ENCODE results near the gene UCKL1.
"Not testable (repeated sequence)": the region's sequence is repeated elsewhere in the genome, so short reads cannot be mapped to it uniquely, and the experiment has no call there.

UCKL1 gene

DNA sequence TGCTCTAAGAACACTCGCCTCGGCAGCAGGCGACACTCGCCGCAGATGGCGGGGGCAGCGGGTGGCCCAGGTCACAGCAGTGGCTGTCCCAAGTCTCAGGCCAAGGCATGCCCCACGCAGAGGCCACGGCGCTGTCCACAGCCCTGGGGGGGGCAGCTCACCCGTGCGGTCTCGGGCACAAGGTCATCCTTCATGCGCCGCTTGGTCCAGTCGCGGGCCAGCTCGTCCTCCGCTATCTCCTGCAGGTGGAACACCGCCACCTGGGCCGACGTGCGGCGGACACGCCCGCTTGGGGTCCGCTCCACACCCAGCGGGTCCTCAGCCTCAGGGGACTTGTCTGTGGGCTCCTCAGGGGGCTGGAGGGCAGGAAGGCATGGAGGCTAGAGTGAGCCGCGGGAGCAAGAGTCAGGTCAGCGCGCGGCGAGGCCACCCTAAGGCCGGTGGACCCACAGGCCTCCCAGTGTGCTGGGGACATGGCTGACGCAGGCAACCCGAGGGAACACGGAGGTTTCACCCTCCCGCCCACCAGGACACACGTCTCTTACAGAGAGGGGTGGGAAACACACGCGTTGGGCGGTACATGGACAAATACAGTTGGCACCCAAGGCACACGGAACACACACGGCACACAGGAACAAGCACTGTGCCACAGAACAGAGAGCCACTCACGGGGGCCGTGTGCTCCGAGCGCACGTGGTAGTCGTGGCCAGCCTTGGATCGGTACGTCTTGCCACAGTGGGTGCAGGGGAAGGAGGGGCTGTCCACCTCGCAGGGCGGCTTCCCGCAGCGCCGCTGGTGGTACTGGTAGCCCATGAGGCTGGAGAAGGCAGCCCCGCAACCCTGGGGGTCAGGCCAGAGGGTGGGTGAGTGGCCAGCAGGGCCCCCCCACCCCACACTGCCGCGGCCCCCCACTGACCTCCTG is 6.5 kb upstream of the UCKL1 start:
- no peak overlapping the region for H3K4me3 ChIP-seq (ENCODE audit: low read length)
- no peak overlapping the region for H3K4me2 ChIP-seq (ENCODE audit: low read length)
- H3K36me3 ChIP-seq (ENCODE audit: insufficient read depth, low read length), result peaks cover 47% of the 10 kb centered on the region
- no peaks in the 10 kb centered on the region for H3K9me3 ChIP-seq (replicated peaks; ENCODE audit: low read length)
- H3K4me1 ChIP-seq (ENCODE audit: control insufficient read depth, insufficient read depth, low read length), result peaks cover 6% of the 10 kb centered on the region
- no peaks in the 10 kb centered on the region for H3K27me3 ChIP-seq (ENCODE audit: control insufficient read depth, insufficient read depth, low read length)
- H3K9ac ChIP-seq (ENCODE audit: low read depth, low read length), result no peak overlapping the region

DNA sequence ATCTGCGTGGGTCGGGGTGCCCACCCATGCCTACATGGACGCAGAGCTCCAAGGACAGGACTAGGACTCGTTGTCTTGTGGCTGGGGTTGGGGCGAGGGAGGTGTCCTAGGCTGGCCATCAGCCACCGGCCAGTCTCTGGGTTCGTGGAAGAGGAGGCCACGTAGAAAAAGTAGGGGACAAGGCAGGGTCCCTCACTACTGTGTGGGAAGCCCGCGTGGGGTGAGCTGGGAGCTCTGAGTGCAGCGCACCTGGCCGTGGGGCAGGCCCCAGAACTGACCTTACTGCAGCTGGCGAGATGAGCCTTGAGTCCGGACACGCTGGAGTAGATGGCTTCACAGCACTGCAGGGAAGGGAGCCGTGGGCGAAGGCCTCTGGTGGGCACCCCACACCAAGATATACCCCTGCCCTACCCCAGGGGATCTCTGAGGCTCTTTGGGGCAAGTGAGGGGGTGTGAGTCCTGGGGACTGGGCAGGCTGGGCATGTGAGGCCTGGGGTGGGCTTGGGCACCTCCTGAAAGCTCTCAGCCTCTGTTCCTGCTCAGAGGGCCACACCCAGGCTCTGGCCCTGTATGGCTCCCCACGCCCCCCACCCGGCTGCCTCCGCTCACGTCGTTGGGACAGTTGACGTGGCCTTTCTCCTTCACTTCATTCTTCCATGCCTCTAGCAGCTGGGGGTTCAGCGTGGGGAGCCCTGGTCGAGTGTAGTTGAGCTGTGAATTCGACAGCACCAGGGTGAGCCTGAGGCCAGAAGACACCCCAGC is 5.6 kb upstream of the UCKL1 start:
- H3K9me3 ChIP-seq (replicated peaks; ENCODE audit: low read length), result no peaks in the 10 kb centered on the region
- no peak overlapping the region for H3K9ac ChIP-seq (ENCODE audit: low read depth, low read length)
- no peak overlapping the region for H3K4me3 ChIP-seq (ENCODE audit: low read length)
- peaks cover 14% of the 10 kb centered on the region for H3K4me1 ChIP-seq (ENCODE audit: control insufficient read depth, insufficient read depth, low read length)
- no peaks in the 10 kb centered on the region for H3K27me3 ChIP-seq (ENCODE audit: control insufficient read depth, insufficient read depth, low read length)
- H3K4me2 ChIP-seq (ENCODE audit: low read length), result no peak overlapping the region
- H3K36me3 ChIP-seq (ENCODE audit: insufficient read depth, low read length), result peaks cover 41% of the 10 kb centered on the region

DNA sequence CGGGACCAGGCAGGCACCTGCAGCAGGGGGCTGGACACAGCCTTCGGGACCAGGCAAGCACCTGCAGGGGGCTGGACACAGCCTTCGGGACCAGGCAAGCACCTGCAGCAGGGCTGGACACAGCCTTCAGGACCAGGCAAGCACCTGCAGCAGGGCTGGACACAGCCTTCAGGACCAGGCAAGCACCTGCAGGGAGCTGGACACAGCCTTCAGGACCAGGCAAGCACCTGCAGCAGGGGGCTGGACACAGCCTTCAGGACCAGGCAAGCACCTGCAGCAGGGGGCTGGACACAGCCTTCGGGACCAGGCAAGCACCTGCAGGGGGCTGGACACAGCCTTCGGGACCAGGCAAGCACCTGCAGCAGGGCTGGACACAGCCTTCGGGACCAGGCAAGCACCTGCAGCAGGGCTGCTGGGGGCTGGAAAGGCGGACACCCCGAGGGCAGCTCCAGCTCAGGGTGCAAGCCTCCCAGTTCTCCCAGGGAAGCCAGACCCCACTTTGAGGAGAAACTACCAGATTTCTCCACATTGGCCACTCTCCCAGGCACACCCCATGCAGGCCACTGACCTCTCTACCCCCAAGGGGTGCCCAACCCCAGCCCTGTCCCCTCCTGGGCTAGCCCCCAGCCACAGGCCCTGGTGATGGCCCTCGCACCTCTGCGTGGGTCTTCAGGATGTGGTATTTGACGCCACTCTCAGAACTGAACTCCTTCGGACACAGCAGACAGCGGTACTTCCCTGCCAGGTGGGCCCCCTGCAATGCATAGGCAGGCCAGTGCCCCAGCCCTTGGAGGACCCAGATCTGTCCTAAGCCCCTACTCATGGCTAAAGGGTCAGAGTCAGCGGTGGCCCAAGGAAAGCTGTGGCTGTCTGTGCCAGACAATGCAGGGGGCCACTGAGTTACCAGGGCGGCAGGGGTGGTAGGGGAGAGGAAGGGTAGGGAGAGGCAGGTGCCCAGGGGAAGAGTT is 4.7 kb upstream of the UCKL1 start:
- H3K9ac ChIP-seq (ENCODE audit: low read depth, low read length); H3K9me3 ChIP-seq (replicated peaks; ENCODE audit: low read length); H3K4me2 ChIP-seq (ENCODE audit: low read length); H3K27me3 ChIP-seq (ENCODE audit: control insufficient read depth, insufficient read depth, low read length); H3K4me3 ChIP-seq (ENCODE audit: low read length): not testable (repeated sequence)
- peaks cover 17% of the 10 kb centered on the region for H3K4me1 ChIP-seq (ENCODE audit: control insufficient read depth, insufficient read depth, low read length)
- H3K36me3 ChIP-seq (ENCODE audit: insufficient read depth, low read length), result peaks cover 31% of the 10 kb centered on the region

DNA sequence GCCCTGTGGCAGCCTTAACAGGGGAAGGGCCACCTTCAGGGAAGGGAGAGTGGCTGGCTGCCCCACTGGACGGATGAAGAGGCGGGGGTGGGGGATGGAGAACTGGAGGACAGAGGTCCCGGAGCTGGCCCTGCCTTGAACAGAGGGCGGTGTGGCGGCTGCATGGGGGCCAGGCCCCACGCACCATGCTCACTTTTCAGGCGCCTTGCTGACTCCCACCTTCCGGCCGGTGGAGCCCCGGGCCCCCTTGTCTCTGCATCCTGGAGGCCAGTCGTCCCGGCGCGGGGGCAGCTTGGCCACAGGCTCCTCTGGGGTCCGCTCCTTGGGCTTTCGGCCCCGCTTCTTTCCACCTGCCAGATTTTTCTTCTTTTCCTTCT is 3.5 kb upstream of the UCKL1 start:
- H3K9me3 ChIP-seq (replicated peaks; ENCODE audit: low read length), result no peaks in the 10 kb centered on the region
- H3K27me3 ChIP-seq (ENCODE audit: control insufficient read depth, insufficient read depth, low read length), result no peaks in the 10 kb centered on the region
- H3K9ac ChIP-seq (ENCODE audit: low read depth, low read length), result no peak overlapping the region
- H3K4me2 ChIP-seq (ENCODE audit: low read length), result no peak overlapping the region
- H3K4me1 ChIP-seq (ENCODE audit: control insufficient read depth, insufficient read depth, low read length), result peaks cover 21% of the 10 kb centered on the region
- peaks cover 31% of the 10 kb centered on the region for H3K36me3 ChIP-seq (ENCODE audit: insufficient read depth, low read length)
- no peak overlapping the region for H3K4me3 ChIP-seq (ENCODE audit: low read length)

DNA sequence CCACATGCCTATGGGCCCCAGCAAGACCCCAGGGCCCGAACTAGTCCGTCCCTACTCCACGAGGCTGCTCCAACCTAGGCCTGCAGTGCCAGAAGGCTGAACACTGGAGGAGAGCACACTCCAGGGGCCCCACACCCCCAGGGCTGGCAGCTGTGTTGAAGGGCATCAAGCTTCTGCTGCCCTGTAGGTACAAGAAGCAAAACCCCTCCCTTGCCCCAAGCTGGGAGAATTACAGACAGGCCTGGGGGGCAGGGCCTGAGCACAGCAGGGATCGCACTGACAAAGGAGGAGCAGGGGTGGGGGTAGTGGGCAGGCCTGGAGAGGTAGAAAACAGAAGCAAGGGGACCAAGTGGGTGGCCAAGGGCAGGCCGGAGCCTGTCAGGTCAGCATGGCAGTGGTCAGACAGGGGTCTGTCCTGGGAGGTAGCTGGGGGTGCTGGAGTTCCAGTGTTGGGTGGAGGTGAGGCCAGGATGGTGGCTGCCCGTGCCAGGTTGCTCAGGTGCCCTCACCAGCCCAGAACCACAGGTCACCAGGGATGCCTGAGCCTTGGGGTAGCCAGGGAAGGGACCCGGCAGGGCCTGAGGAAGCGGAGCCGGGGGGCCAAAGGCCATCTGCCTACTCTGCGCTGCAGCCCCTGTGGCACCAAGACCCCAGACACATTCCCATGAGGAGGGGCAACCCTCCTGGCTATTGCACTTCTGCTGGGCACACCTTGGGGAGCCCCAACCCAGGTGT is 2.9 kb upstream of the UCKL1 start:
- no peak overlapping the region for H3K9ac ChIP-seq (ENCODE audit: low read depth, low read length)
- peaks cover 26% of the 10 kb centered on the region for H3K4me1 ChIP-seq (ENCODE audit: control insufficient read depth, insufficient read depth, low read length)
- no peak overlapping the region for H3K4me2 ChIP-seq (ENCODE audit: low read length)
- H3K9me3 ChIP-seq (replicated peaks; ENCODE audit: low read length), result no peaks in the 10 kb centered on the region
- no peaks in the 10 kb centered on the region for H3K27me3 ChIP-seq (ENCODE audit: control insufficient read depth, insufficient read depth, low read length)
- H3K4me3 ChIP-seq (ENCODE audit: low read length), result no peak overlapping the region
- peaks cover 30% of the 10 kb centered on the region for H3K36me3 ChIP-seq (ENCODE audit: insufficient read depth, low read length)

DNA sequence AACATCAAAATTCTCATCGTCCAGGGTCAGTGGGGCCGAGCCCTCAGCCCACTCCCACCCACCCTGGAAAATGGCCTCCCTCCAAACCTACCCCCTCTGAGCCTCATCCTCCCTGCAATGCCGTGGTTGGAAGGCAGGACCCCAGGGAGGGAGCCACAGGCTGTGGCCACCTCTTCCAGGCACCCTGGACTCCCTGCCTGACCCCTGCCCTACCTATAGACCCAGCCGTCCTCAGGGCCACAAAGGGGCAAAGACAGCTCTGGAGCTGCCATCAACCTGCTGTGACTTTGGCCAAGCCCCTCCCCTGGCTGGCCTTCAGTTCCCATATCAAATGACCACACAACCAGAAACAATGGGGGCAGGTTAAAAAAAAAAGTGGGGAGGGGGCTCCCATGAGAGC is 2.3 kb upstream of the UCKL1 start:
- Histone ChIP-seq H3K9me3 (replicated peaks; ENCODE audit: low read length) (no peaks in the 10 kb centered on the region), H3K4me1 (ENCODE audit: control insufficient read depth, insufficient read depth, low read length) (peaks cover 33% of the 10 kb centered on the region), H3K36me3 (ENCODE audit: insufficient read depth, low read length) (peaks cover 23% of the 10 kb centered on the region), H3K4me3 (ENCODE audit: low read length) (no peak overlapping the region), H3K9ac (ENCODE audit: low read depth, low read length) (no peak overlapping the region), H3K27me3 (ENCODE audit: control insufficient read depth, insufficient read depth, low read length) (no peaks in the 10 kb centered on the region), H3K4me2 (ENCODE audit: low read length) (no peak overlapping the region)

DNA sequence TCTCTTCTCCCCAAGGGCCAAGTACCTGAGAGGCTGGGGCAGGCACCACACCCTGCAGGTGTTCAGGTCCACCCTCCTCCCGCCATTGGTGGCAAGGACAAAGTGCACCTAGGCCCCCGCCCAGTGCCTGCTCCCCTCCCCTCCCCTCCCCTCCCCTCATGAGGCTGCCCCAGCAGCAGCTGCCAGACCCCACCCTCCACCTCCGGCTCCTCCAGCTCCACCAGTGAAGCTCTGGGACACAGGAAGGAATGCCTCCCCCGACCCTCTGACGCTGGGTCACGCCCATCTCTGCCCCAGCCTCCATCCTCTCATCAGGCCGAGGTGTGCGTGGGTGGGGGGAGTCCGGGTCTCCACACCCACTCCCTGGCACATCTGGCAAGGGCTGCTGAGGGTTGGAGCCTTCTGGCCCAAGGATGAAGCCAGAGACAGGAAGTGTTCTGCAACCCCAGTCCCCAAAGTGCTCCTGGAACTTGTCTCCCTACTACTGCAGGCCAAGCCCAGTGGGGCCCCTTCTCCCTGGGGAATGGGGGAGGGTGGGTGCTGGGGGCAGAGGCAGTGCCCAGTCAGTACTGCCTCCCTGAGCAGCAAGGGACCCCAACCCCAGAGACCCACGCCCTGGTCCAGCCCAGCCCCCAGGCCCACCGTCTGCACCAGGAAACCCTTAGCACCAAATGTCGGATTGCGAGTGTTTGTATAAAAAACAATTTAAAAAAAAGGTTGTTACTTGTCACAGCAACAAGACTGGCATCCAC is 1.6 kb upstream of the UCKL1 start:
- Histone ChIP-seq H3K4me1 (ENCODE audit: control insufficient read depth, insufficient read depth, low read length) (peaks cover 33% of the 10 kb centered on the region), H3K4me2 (ENCODE audit: low read length) (peak overlapping the region; percentile 77), H3K36me3 (ENCODE audit: insufficient read depth, low read length) (peaks cover 18% of the 10 kb centered on the region), H3K4me3 (ENCODE audit: low read length) (peak overlapping the region; percentile 71), H3K27me3 (ENCODE audit: control insufficient read depth, insufficient read depth, low read length) (no peaks in the 10 kb centered on the region), H3K9me3 (replicated peaks; ENCODE audit: low read length) (no peaks in the 10 kb centered on the region), H3K9ac (ENCODE audit: low read depth, low read length) (peak overlapping the region; percentile 54)

DNA sequence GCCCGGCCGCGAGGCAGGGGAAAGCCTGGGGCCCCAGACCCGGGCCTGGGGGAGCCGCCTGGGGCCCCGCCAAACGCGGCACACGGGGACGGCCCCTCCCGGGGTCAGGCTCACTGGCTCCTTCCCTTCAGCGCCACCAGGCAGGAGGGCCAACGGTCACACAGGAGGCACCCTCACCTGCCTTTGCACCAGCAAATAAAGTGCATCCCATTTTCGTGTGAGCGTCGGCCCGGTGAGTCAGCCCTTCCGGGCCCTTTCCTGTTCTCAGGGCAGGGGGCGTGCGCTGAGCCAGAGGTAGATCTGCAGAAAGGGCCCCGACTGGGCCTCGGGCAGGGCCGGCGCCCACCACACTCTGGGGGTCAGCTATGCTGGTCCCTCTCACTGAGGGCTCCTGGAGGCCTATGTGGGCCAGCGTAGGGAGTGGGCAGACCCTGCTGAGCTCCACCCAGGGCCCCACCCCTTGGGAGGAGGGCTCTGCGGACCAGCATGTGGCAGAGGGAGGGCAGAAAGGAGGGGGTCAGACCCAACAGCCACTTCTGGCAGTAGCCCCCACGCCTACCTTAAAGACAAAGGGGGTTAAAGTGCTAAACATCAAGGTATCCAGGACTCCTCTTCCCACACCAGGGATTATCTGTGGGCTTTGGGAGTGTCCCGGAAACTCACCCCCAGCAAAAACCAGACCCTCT is 931 bp upstream of the UCKL1 start:
- no peaks in the 10 kb centered on the region for H3K27me3 ChIP-seq (ENCODE audit: control insufficient read depth, insufficient read depth, low read length)
- peaks cover 35% of the 10 kb centered on the region for H3K4me1 ChIP-seq (ENCODE audit: control insufficient read depth, insufficient read depth, low read length)
- H3K4me3 ChIP-seq (ENCODE audit: low read length), result peak overlapping the region; percentile 71
- peak overlapping the region; percentile 77 for H3K4me2 ChIP-seq (ENCODE audit: low read length)
- no peaks in the 10 kb centered on the region for H3K9me3 ChIP-seq (replicated peaks; ENCODE audit: low read length)
- peak overlapping the region; percentile 54 for H3K9ac ChIP-seq (ENCODE audit: low read depth, low read length)
- H3K36me3 ChIP-seq (ENCODE audit: insufficient read depth, low read length), result peaks cover 16% of the 10 kb centered on the region

DNA sequence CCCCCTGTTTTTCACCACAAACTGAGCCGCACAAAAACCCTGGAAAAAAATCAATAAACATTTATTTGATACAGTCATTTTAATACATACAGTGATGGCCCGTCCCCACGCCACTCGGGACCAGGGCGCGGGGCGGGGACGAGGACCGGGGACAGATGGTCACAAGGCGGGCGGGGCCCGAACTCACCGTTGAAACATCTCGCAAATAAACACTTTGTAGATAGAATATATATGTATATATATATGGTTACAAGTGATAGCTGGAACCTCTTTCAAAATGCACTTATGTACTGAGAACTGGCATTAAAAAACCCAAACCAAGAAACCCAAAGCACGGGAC is 418 bp upstream of the UCKL1 start:
- Histone ChIP-seq H3K9me3 (replicated peaks; ENCODE audit: low read length) (no peaks in the 10 kb centered on the region), H3K36me3 (ENCODE audit: insufficient read depth, low read length) (peaks cover 15% of the 10 kb centered on the region), H3K27me3 (ENCODE audit: control insufficient read depth, insufficient read depth, low read length) (no peaks in the 10 kb centered on the region), H3K4me1 (ENCODE audit: control insufficient read depth, insufficient read depth, low read length) (peaks cover 36% of the 10 kb centered on the region), H3K4me2 (ENCODE audit: low read length) (peak overlapping the region; percentile 77), H3K4me3 (ENCODE audit: low read length) (peak overlapping the region; percentile 71), H3K9ac (ENCODE audit: low read depth, low read length) (peak overlapping the region; percentile 54)

Measured in skeletal muscle satellite cell (primary cell).